Ishikawa (cell line): Measurements from ENCODE around the gene MAGI2.

ENCODE experiments used
- CEBPB ChIP-seq: IDR thresholded peaks from 2 replicates; pipeline ENCODE4 v1.6.1; 2012
- CREB1 ChIP-seq: IDR thresholded peaks from 2 replicates; pipeline ENCODE4 v1.6.1; 2012; ENCODE audit warnings: low read depth
- EGR1 ChIP-seq: IDR thresholded peaks from 2 replicates; pipeline ENCODE4 v1.6.1; 2012
- EP300 ChIP-seq: IDR thresholded peaks from 2 replicates; pipeline ENCODE4 v1.6.1; 2012; ENCODE audit warnings: borderline replicate concordance
- FOXM1 ChIP-seq: IDR thresholded peaks from 2 replicates; pipeline ENCODE4 v1.6.1; 2012; ENCODE audit warnings: low read depth, borderline replicate concordance
- MAX ChIP-seq: IDR thresholded peaks from 2 replicates; pipeline ENCODE4 v1.6.1; 2012
- NFIC ChIP-seq: IDR thresholded peaks from 2 replicates; pipeline ENCODE4 v1.6.1; 2012
- RAD21 ChIP-seq: IDR thresholded peaks from 2 replicates; pipeline ENCODE4 v1.6.1; 2012; ENCODE audit warnings: low read depth
- REST ChIP-seq: IDR thresholded peaks from 2 replicates; pipeline ENCODE4 v1.6.1; 2012; ENCODE audit warnings: low read depth, mild to moderate bottlenecking
- TAF1 ChIP-seq: IDR thresholded peaks from 2 replicates; pipeline ENCODE4 v1.6.1; 2012; ENCODE audit warnings: low read depth, mild to moderate bottlenecking
- TCF12 ChIP-seq: IDR thresholded peaks from 2 replicates; pipeline ENCODE4 v1.6.1; 2012; ENCODE audit warnings: low read depth
- TEAD4 ChIP-seq: IDR thresholded peaks from 2 replicates; pipeline ENCODE4 v1.6.1; 2012
- USF1 ChIP-seq: IDR thresholded peaks from 2 replicates; pipeline ENCODE4 v1.6.1; 2012
- YY1 ChIP-seq: IDR thresholded peaks from 2 replicates; pipeline ENCODE4 v1.6.1; 2012; ENCODE audit warnings: low read depth
- ZBTB7A ChIP-seq: IDR thresholded peaks from 2 replicates; pipeline ENCODE4 v1.6.1; 2012; ENCODE audit warnings: low read depth

The MAGI2 gene

GRCh38 chr7:78412216-78412858, 1041.1 kb downstream of the MAGI2 start:
- no peak for TF ChIP-seq NFIC
- TF ChIP-seq YY1 = no peak

- TF ChIP-seq TAF1 (no peak), FOXM1 (no peak), RAD21 (no peak), EGR1 (no peak), NFIC (no peak), REST (no peak), MAX (no peak), ZBTB7A (no peak), EP300 (no peak), TEAD4 (no peak), TCF12 (no peak), USF1 (no peak), YY1 (no peak), CREB1 (no peak)
Measured at GRCh38 chr7:78407031-78407430, 1046.4 kb downstream of the MAGI2 start.

- TF ChIP-seq TCF12 = no peak
- no peak for TF ChIP-seq TAF1
- TF ChIP-seq MAX = no peak
- no peak for TF ChIP-seq ZBTB7A
- no peak for TF ChIP-seq USF1
- TF ChIP-seq YY1 = no peak
- no peak for TF ChIP-seq CEBPB
- TF ChIP-seq EGR1 = no peak
- TF ChIP-seq EP300 = no peak
- TF ChIP-seq RAD21 = no peak
- no peak for TF ChIP-seq REST
- no peak for TF ChIP-seq TEAD4
- TF ChIP-seq CREB1 = no peak
Measured at GRCh38 chr7:78406531-78406930, 1046.9 kb downstream of the MAGI2 start.

- no peak for TF ChIP-seq CREB1
- TF ChIP-seq TEAD4 = no peak
Measured at GRCh38 chr7:78402096-78402495, 1051.4 kb downstream of the MAGI2 start.

GRCh38 chr7:78400038-78400437, 1053.4 kb downstream of the MAGI2 start:
- TF ChIP-seq TEAD4 (no peak), TCF12 (no peak), CEBPB (no peak), YY1 (no peak), FOXM1 (no peak), USF1 (no peak), MAX (no peak), RAD21 (no peak), ZBTB7A (no peak), CREB1 (no peak), EP300 (no peak), EGR1 (no peak), TAF1 (no peak), NFIC (no peak), REST (no peak)
